SJCRH30 (cell line): ENCODE results near the gene NPBWR2. TPM values are rescaled to one million over a fixed set of nuclear protein-coding genes. Genes with fewer than 3 reads are reported as not detected.
A peak's percentile ranks its signal among the peaks of the same experiment; 100 is the strongest.

Experiments used
- DNase-seq, 2 experiments: peaks; one replicate each; pipeline ENCODE4 v3.0.0-alpha.2; 2015 to 2020
- H3K27ac ChIP-seq: fragments of 250-450 bp; sonication (Bioruptor Pico); 2 replicates; pipeline ENCODE4 v1.5.1; 2020; ENCODE audit warnings: mild to moderate bottlenecking, moderate library complexity
- H3K27me3 ChIP-seq: fragments of 250-450 bp; sonication (Bioruptor Pico); 2 replicates; pipeline ENCODE4 v1.5.1; 2020; ENCODE audit warnings: mild to moderate bottlenecking, moderate library complexity
- H3K36me3 ChIP-seq: fragments of 250-450 bp; sonication (Bioruptor Pico); 2 replicates; pipeline ENCODE4 v1.5.1; 2020; ENCODE audit warnings: mild to moderate bottlenecking, moderate library complexity
- H3K4me1 ChIP-seq: fragments of 250-450 bp; sonication (Bioruptor Pico); 2 replicates; pipeline ENCODE4 v1.5.1; 2020; ENCODE audit warnings: mild to moderate bottlenecking, moderate library complexity
- H3K4me3 ChIP-seq: fragments of 250-450 bp; sonication (Bioruptor Pico); 2 replicates; pipeline ENCODE4 v1.5.1; 2020; ENCODE audit warnings: mild to moderate bottlenecking, moderate library complexity
- H3K9me3 ChIP-seq: fragments of 250-450 bp; sonication (Bioruptor Pico); replicated peaks from 2 replicates; pipeline ENCODE4 v1.5.1; 2020; ENCODE audit warnings: mild to moderate bottlenecking, moderate library complexity
- total RNA-seq: library from RNA; depleted of rRNA; stranded (reverse); fragments of >200 nt; shearing (Covaris generic); gene quantifications from 2 replicates; pipeline ENCODE4 v1.2.3, GENCODE V29; 2014

The NPBWR2 gene
- total RNA-seq, 1 experiment from 2014 or later = not detected

DNA sequence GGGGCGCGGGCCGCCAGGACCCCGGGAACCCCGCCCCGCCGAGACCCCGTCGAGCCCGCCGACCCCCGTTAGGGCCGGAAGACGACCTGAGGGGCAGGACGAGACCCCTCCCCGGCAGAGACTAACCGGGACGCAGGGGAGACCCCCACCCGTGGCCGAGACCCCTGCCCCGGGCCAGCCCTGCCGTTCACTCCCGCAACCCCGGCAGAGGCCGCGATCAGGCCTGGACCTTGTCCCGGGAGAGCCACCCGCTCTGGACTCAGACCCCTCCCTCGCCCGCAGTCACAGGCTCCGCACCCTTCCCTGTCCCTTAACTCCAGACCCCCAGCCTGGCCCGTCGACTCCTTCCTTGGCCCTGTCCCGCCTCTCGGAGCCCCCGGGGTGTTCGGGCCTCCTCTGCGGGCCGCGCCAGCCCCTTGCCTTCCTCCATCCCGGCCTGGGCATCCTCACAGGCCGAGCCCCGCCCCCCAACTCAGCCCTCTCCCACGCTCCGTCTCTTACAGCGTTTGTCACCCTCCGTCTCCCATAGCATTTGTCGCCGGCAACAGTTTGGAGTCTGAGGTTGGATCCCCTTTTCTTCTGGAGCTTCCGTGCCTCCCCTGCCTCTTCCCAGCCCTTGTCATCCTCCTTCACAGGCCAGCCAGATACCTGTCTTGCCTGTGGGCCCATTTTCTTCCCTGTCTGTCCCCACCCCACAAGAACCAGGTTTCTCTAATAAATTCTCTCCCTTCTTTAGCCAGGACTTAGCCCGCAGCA, 43.8 kb downstream of the NPBWR2 start:
- no peaks in the 10 kb centered on the region for H3K36me3 ChIP-seq

DNA sequence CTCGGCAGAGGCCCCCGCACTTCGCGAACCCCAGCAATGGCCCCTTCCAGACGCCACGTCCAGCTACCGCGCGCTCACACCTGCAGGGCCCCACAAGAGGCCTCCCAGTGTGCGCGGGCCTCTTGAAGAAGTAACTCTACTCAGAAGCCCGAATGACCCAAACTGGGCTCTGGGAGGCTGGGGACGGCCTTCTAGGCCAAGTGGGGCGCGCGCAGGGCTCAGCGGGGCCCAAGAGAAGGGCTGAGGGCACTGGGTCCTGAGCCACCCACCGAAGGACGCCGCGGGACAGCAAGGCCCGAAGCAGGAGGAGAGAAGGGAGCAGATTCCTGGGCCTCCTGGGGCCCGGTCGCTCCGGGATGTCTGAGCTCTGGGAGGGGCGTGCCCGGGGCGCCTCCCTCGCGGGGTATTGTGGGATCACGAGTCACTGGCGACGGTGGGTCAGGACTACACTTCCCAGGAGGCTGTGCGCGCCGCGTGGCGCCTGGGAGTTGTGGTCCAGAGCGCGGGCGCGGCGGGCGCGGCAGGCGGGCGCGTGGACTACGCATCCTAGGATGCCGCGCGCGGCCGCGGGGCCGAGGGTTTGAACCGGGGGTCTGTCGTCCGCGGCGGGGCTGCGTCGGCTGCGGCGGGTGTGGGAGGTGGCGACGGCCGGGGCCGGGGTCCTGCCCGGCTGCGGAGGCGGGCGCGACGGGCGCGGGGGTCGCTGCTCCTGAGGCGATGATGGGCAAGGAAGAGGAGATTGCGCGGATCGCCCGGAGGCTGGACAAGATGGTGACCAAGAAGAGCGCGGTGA, 44.6 kb downstream of the NPBWR2 start, which contains the start of gene TCEA2:
TSS of gene TCEA2 (plus strand) at position 603 of the 793 bp plus-strand sequence. CDS start at position 718, 115 bp downstream.
- Histone ChIP-seq H3K9me3 (no peaks in the 10 kb centered on the region), H3K27ac (peak within 1 kb of the TSS; percentile 52), H3K36me3 (no peaks in the 10 kb centered on the region), H3K4me1 (peaks cover 27% of the 10 kb centered on the region), H3K27me3 (no peaks in the 10 kb centered on the region), H3K4me3 (peak within 1 kb of the TSS; percentile 76)
- DNase-seq = peak; percentile 98 to 99

More for the DNA sequence above, 43.8 kb downstream of the NPBWR2 start:
- H3K27me3 ChIP-seq = no peaks in the 10 kb centered on the region
- peak overlapping the region; percentile 76 for H3K4me3 ChIP-seq
- peaks cover 34% of the 10 kb centered on the region for H3K4me1 ChIP-seq
- peak; percentile 53 to 54 for DNase-seq
- H3K27ac ChIP-seq = peak overlapping the region; percentile 22; the same call in 1 of the 2 replicates
- no peaks in the 10 kb centered on the region for H3K9me3 ChIP-seq

DNA sequence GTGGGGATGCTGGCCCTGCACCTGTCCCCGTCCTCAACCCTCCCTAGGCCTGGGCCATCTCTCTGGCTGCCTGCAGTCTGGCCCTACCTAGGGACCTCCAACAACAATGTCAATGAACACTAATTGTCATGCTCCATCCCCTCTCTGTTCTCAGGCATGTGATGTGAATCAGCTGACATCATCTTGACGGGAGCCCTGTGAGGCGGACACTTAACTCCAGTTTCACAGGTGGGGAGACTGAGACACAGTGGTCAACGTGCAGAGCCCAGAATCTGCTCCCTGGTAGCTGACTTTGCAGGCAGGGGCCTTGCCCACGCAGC, 45.1 kb downstream of the NPBWR2 start:
- Histone ChIP-seq H3K27ac (peak overlapping the region; percentile 52), H3K9me3 (no peaks in the 10 kb centered on the region), H3K36me3 (no peaks in the 10 kb centered on the region), H3K4me1 (peaks cover 31% of the 10 kb centered on the region), H3K4me3 (peak overlapping the region; percentile 76), H3K27me3 (no peaks in the 10 kb centered on the region)
- no peak for DNase-seq

DNA sequence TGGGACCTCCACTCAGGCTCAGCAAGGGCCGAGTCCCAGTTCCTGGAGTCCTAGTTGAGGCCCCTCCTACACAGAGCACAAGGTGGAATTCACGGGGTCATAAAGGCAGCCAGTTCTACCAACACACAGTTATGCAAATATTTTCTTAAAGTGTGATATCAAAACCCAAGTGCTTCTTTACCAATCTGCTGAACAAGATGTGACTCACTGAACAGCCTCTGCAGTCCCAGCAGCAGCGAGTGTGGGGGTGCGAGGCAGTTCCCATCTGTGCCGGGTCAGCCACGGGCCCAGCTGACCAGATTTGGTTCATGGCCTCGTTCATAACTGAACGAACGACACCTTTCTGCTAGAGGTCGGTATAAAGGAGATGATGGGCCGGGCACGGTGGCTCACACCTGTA, 48.8 kb downstream of the NPBWR2 start:
- Histone ChIP-seq H3K27me3 (peaks cover 18% of the 10 kb centered on the region), H3K9me3 (no peaks in the 10 kb centered on the region), H3K27ac (no peak overlapping the region), H3K36me3 (no peaks in the 10 kb centered on the region), H3K4me1 (peaks cover 38% of the 10 kb centered on the region), H3K4me3 (no peak overlapping the region)
- no peak for DNase-seq

DNA sequence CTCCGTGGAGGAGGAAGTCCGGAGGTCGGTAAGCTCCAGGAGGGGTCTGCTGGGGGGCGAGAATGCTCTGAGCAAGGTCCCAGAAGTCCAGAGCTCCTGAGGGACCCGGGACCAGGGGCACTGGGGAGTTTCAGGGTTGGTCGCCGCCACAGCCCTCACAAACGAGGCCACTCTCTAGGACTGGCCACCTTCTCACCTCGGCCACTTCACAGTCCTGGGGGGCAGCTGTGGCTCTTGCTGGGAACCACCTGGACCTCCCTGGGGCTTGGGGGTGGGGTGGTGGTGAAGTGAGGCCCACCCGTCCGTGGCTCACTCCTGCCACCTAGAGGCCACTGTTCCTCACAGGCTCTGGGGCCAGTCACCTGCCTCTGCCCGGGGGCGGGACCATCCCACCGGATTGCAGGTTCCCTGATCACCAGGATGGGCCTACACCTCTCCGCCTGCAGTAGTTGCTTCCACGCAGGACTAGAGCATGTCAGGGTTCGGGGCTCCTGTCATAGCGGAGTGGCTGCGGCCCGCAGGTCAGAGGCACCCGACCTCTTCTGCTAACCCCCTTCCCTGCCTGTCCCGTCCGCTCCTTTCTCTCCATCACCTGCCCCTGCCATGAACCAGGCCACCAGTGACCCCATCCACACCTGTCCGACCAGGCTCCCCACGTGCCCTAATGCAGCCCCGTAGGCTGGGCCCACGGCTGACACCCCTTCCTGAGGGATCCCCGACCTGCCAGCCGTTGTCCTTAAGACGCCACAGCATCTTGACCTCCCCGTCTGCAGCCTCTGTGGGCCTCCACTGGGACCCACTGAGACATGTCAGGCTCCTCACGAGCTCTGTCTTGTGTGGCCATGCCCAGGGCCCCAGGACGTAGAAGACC, 49.5 kb downstream of the NPBWR2 start:
- Histone ChIP-seq H3K4me3 (peak overlapping the region; percentile 24), H3K36me3 (no peaks in the 10 kb centered on the region), H3K27ac (no peak overlapping the region)

DNA sequence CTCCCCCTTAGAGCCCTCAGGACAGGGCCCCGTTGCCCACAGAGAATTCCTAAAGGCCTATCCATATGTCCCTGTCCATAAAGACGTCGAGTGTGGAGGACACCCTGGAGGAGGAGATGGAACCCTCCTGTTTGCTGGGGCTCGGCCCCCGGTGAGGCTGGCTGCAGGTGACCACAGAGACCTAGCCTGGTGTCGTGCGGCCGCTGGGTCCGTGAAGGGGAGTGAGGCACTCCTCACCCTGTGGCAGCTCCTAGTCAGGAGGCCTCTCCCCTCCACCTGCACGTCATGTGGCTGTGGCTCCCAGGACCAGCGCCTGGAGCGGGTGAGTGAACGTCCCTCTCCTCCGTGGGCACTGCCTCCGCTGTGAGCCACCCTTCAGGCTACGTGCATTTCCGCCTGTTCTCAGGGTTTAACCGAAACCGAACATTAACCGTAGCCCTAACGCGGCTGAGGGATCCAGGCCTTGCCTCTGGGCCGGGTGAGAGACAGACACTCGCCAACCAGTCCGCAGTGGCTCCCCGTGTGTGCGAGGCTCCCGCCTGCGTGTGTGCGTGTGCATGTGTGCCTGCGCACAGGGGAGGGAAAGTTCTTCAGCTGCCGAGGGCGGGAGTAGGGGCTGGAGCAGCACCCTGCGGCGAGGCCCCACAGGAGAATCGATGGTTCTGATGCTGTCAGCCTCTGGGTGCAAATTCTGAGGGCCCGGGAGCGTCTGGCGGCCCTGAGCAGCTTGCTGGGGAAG, 50.3 kb downstream of the NPBWR2 start:
- H3K27me3 ChIP-seq = peaks cover 18% of the 10 kb centered on the region

More for the DNA sequence above, 49.5 kb downstream of the NPBWR2 start:
- peak; percentile 87 to 91 for DNase-seq
- no peaks in the 10 kb centered on the region for H3K9me3 ChIP-seq
- peaks cover 18% of the 10 kb centered on the region for H3K27me3 ChIP-seq
- H3K4me1 ChIP-seq = peaks cover 39% of the 10 kb centered on the region

DNA sequence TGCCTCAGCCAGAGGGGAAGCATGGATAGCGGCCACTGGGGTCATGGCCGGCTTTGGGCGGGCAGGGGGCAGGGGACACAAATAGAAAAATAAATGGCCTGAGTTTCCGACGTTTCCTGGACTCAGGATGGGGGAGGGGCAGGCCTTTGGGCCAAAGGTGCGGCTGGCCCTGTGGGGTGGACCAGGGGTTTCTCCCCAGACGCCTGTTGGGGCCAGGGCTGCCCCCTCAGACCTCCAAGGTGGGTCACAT, 50.8 kb downstream of the NPBWR2 start:
- Histone ChIP-seq H3K27ac (no peak overlapping the region), H3K9me3 (no peaks in the 10 kb centered on the region), H3K36me3 (no peaks in the 10 kb centered on the region), H3K4me1 (peaks cover 45% of the 10 kb centered on the region), H3K27me3 (peaks cover 18% of the 10 kb centered on the region), H3K4me3 (no peak overlapping the region)
- no peak for DNase-seq

More for the DNA sequence above, 50.3 kb downstream of the NPBWR2 start:
- peak in 1 of 2 experiments; percentile 45 for DNase-seq
- H3K27ac ChIP-seq = no peak overlapping the region
- no peaks in the 10 kb centered on the region for H3K36me3 ChIP-seq
- H3K9me3 ChIP-seq = no peaks in the 10 kb centered on the region
- H3K4me3 ChIP-seq = peak overlapping the region; percentile 24
- H3K4me1 ChIP-seq = peaks cover 42% of the 10 kb centered on the region

DNA sequence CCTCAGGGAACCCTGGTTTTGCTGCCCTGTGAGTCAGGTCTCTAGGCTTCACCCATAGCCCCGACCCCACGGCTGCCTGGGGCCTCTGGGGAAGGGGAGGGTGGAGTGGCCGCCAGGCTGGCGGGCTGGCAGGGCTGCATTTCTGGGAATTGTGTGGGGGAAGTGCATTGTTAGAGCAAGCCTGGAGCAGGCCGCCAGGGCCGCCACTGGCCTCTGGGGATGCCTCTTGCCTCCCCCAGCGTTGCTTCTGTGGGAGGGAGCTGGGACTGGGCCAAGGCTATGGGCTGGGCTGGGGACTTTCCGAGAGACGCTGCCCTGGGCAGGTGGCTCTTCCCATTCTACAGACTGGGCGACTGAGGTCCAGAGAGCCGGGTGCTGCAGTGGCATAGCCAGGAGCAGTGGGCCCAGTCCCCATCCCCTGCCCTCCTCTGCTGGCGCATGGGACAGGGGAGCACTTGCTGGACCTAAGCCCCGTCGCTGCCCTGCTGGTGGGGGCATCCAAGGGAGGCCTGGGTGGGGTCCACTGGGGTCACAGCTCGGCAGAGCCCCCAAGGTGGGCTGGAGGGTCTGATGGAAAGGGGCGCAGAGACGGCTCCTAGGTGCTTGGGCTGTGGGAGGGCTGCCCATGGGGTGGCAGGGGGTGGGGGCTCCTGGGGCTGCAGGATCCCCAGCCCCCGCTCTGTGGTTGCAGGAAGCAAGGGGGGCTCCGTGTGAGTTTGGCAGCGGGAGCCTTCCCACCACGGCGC, 51.3 kb downstream of the NPBWR2 start:
- Histone ChIP-seq H3K4me3 (no peak overlapping the region), H3K4me1 (peaks cover 49% of the 10 kb centered on the region), H3K9me3 (no peaks in the 10 kb centered on the region), H3K27me3 (peaks cover 18% of the 10 kb centered on the region), H3K36me3 (no peaks in the 10 kb centered on the region), H3K27ac (no peak overlapping the region)
- DNase-seq = peak in 1 of 2 experiments; percentile 56

DNA sequence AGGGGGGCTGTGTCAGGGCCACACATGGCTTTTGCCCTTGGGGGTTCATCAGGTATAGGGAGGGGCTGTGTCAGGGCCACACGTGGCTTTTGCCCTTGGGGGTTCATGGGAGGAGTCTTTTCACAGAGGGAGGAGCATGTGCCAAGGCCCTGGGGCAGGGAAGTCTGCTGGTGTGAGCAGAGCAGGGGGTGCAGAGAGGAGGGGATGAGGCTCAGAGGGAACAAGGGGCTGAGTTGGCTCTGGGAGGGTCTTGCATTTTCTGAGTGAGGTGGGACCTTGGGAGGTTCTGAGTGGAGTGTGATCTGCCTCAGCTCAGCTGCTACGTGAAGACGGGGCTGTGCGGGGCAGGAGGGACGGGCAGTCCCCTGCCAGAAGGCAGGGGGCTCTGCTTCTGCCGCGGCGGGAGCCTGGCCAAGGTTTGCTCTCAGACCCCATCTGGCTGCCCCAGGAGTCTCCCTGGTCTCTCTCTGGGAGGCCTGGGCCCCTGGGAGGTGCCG, 51.9 kb downstream of the NPBWR2 start:
- Histone ChIP-seq H3K4me3 (no peak overlapping the region), H3K9me3 (no peaks in the 10 kb centered on the region), H3K27me3 (peaks cover 18% of the 10 kb centered on the region), H3K36me3 (no peaks in the 10 kb centered on the region), H3K4me1 (peaks cover 52% of the 10 kb centered on the region), H3K27ac (no peak overlapping the region)
- no peak for DNase-seq

DNA sequence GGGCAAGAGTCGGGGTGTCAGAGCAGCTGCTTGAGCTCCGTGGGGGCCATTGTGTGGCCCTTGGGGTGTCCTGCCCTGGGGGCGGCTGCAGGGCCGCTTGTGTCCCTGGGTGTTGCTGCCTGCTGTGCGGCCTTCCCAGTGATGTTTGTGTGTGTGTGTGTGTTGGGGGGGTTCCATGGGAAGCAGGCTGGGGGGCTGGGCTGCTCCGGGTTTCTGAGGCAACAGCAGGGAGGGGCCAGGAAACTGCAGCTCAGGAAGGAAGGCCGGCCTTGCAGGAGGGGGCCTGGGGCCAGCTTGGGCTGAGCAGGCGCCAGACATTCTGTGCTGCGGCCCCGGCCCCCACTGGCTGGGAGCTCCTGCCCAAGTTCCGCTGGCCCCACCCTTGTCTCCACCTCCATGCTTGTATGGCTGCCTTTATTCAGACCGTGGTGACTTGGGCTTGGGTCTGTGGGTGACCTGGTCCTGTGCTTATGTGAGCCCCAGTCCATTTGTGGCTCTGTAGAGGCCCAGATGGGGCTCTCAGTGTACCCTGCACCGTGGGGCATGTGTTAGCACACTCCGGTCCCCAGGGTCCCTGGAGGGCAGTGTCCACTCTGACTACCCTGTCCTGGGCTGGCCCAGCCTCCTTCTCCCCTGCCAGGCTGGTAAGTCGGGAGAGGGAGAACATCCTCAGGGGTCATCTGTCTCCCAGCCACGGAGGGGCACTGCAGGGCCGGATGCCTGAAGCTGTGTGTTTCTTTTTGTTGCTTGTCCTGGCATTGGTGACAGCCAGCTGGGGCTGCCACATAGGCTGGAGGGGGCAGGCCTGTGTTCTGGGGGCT, 53.3 kb downstream of the NPBWR2 start:
- Histone ChIP-seq H3K27ac (no peak overlapping the region; the same call in 1 of the 2 replicates), H3K4me3 (peak overlapping the region; percentile 28), H3K9me3 (no peaks in the 10 kb centered on the region), H3K4me1 (peaks cover 52% of the 10 kb centered on the region), H3K27me3 (peaks cover 18% of the 10 kb centered on the region), H3K36me3 (no peaks in the 10 kb centered on the region)
- DNase-seq = peak; percentile 81 to 84
